Heart right ventricle (tissue), 16 donors: ENCODE results near the gene UFM1. TPM values are rescaled to one million over a fixed set of nuclear protein-coding genes. Genes with fewer than 3 reads are reported as not detected.

Experiments
- ATAC-seq, 8 donors: fragments of 200-7000 bp; cut with Tn5 transposase; one replicate each; pipeline ENCODE4 v1.9.1; 2020; ENCODE audit warnings: mild to moderate bottlenecking in 8 of 8, moderate library complexity in 8 of 8, moderate number of reproducible peaks in 1 of 8
- DNase-seq, 2 donors: peaks; one replicate each; pipeline ENCODE4 v3.0.0-alpha.2; 2020
- H3K27ac ChIP-seq, 10 donors: fragments of 200-600 bp; sonication (generic) in 2 of 10; one replicate each; pipeline versions ENCODE4 v1.5.0 to v1.8.0; 2020 to 2022; ENCODE audit warnings: mild to moderate bottlenecking in 3 of 10
- H3K27me3 ChIP-seq, 7 donors: fragments of 200-600 bp; one replicate each; pipeline ENCODE4 v1.8.0; 2021 to 2022; ENCODE audit warnings: mild to moderate bottlenecking in 2 of 7
- H3K36me3 ChIP-seq, 9 donors: fragments of 200-600 bp; sonication (generic) in 1 of 9; one replicate each; pipeline versions ENCODE4 v1.5.0 to v1.8.0; 2020 to 2022; ENCODE audit warnings: mild to moderate bottlenecking in 2 of 9
- H3K4me1 ChIP-seq, 9 donors: fragments of 200-600 bp; sonication (generic) in 1 of 9; one replicate each; pipeline versions ENCODE4 v1.5.0 to v1.8.0; 2020 to 2022; ENCODE audit warnings: mild to moderate bottlenecking in 4 of 9
- H3K4me3 ChIP-seq, 10 donors: fragments of 200-600 bp; sonication (generic) in 2 of 10; one replicate each; pipeline versions ENCODE4 v1.5.0 to v1.8.0; 2020 to 2022; ENCODE audit warnings: mild to moderate bottlenecking in 7 of 10, moderate library complexity in 2 of 10
- H3K9me3 ChIP-seq, 11 donors: fragments of 200-600 bp in 10 of 11; sonication (generic) in 2 of 11; one replicate each; pipeline versions ENCODE4 v1.5.0 to v1.8.0; 2013 to 2022; ENCODE audit warnings: mild to moderate bottlenecking in 2 of 11, control low read depth in 1 of 11, moderate library complexity in 1 of 11
- CTCF ChIP-seq, 9 donors: fragments of 200-600 bp; sonication (generic) in 2 of 9; IDR thresholded peaks; one replicate each; pipeline versions ENCODE4 v1.5.0 to v1.8.0; 2021 to 2022; ENCODE audit warnings: antibody characterized with exemption in 9 of 9, mild to moderate bottlenecking in 5 of 9, moderate library complexity in 1 of 9
- WGBS, 2 donors: extraction: QIAGEN DNeasy Blood & Tissue Kit; methylation state at CpG; one replicate each; pipeline ENCODE4 v1.1.7; 2013; ENCODE audit warnings: inconsistent platforms in 1 of 2; 5-methylcytosine and 5-hydroxymethylcytosine counted together
- intact Hi-C, 10 donors: fragments of 100-400 bp; cut with DNase I; formaldehyde crosslinking; loops; one replicate each; pipeline versions ENCODE4 v1.11.1 to v1.14.2; 2022
- polyA plus RNA-seq, 2 donors: library from polyadenylated mRNA; stranded (reverse); fragments of 200-250 nt; gene quantifications; one replicate each; pipeline ENCODE4 v1.2.3, GENCODE V29; 2013
- total RNA-seq, 10 donors: library from RNA; stranded (reverse); fragmentation: NEBNext Ultra II Directional in 3 of 10; extraction: Animal tissue kit (Norgen Biotek cat#: 25700) in 3 of 10; gene quantifications; one replicate each; pipeline versions ENCODE4 v1.2.1 to v1.2.4, GENCODE V29; 2021 to 2023
- donor health status: Arrhythmogenic right ventricular cardiomyopathy.
- donor health status: ischemic (EF 13 %, LVEDD 7.1; RV severe dilation, severe dysfunction).
- donor health status: healthy with polysubstance abuse.
- donor health status: DM: no; HTN: yes; CAD: no.
- donor health status: DM: no; HTN: no; CAD: no.
- donor health status: ischemic (EF 25% LVEDD 6.9; RV normal size, moderate dysfunction).
- donor health status: ischemic (EF 25% LVEDD 5.7; RV mildly dilated, moderate dysfunction).
- donor health status: healthy.
- donor health status: DM: yes; HTN: yes; CAD: no.
- donor health status: Ischemic cardiomyopathy.
- donor health status: ischemic (EF 35%, LVEDD 5.7; RV mildly dilated, moderate dysfunction).
- donor health status: nonischemic (EF 11% LVEDD 7.7; RV severe dilation, severe dysfunction).
- donor health status: DM: yes; HTN: yes; CAD: no.
- donor health status: PGD.
- donor health status: ischemic (EF 29% LVEDD 5.4; RV normal size, mild dysfunction).
- donor health status: nonischemic (EF 23%, LVEDD 6.1; RV moderate dilation, normal function).

UFM1 gene
- total and polyA plus RNA-seq, 12 donors: 19.8 to 39.0 (median 26.0) TPM

GRCh38 chr13:38341149-38341692, 8.4 kb upstream of the UFM1 start:
- H3K36me3 ChIP-seq: no peaks in the 10 kb centered on the region
- H3K4me3 ChIP-seq: no peak overlapping the region
- no peaks in the 10 kb centered on the region for H3K9me3 ChIP-seq
- no peak for TF ChIP-seq CTCF (IDR thresholded peaks at IDR 0.05)
- no peaks in the 10 kb centered on the region for H3K4me1 ChIP-seq
- 76 to 81% methylated on average over 3 of the region's 3 CpGs for WGBS, 2 donors
- intact Hi-C loops: loop anchor here in 1 of 10 donors (10.0 kb wide), 1 partner anchor 466 kb away; no protein-coding TSS in a partner anchor
- no peak for ATAC-seq
- no peak for DNase-seq
- H3K27me3 ChIP-seq: no peaks in the 10 kb centered on the region
- H3K27ac ChIP-seq: no peak overlapping the region

DNA sequence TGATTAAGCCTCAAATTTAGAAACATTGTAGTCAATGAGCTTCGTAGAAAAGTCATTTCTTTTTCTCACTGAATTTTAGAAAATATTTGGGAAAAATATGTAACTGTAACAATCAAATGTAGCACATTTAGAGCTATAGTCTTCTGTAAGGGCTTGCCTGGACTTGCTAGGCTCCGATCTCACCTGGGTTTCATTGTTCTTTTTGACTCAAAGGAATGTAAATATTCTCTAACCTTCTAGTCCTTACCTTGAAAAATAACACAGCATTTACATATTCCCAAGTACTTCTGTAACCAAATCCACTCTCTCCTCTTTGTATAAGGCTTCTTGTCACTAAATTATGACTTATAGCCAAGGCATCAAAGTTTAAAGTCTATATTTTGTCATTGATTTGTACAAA, 2.9 kb upstream of the UFM1 start:
- no peak for TF ChIP-seq CTCF (IDR thresholded peaks at IDR 0.05)
- Histone ChIP-seq H3K27ac (no peak overlapping the region), H3K36me3 (peaks cover 0 to 10% (median 0%) of the 10 kb centered on the region in 9 donors), H3K9me3 (no peaks in the 10 kb centered on the region), H3K4me1 (peaks cover 0 to 24% (median 21%) of the 10 kb centered on the region in 9 donors), H3K27me3 (no peaks in the 10 kb centered on the region), H3K4me3 (no peak overlapping the region)
- intact Hi-C loops: loop anchor here in 2 of 10 donors (5.0 to 10.0 kb wide), 2 partner anchors 472 to 474 kb away; no protein-coding TSS in a partner anchor
- 85 to 86% methylated on average over 2 of the region's 2 CpGs for WGBS, 2 donors
- ATAC-seq (no peak), DNase-seq (no peak)

- TF ChIP-seq CTCF (IDR thresholded peaks at IDR 0.05): no peak
- no peaks in the 10 kb centered on the region for H3K9me3 ChIP-seq
- ATAC-seq: peak in 3 of 8 donors; percentile 30 to 52 (median 34)
- H3K4me3 ChIP-seq: peak overlapping the region; percentile 26 to 87 (median 80)
- DNase-seq: no peak
- peaks cover 0 to 29% (median 0%) of the 10 kb centered on the region in 9 donors for H3K36me3 ChIP-seq
- no peaks in the 10 kb centered on the region for H3K27me3 ChIP-seq
- peak overlapping the region; percentile 79 to 94 (median 88) for H3K27ac ChIP-seq
- 1% methylated on average over 15 of the region's 15 CpGs for WGBS, 2 donors
- intact Hi-C loops: loop anchor here in 2 of 10 donors (5.0 to 10.0 kb wide), 2 partner anchors 474 to 477 kb away; no protein-coding TSS in a partner anchor
- H3K4me1 ChIP-seq: peaks cover 0 to 43% (median 25%) of the 10 kb centered on the region in 9 donors
Observed at GRCh38 chr13:38348861-38349389, 726 bp upstream of the UFM1 start.

DNA sequence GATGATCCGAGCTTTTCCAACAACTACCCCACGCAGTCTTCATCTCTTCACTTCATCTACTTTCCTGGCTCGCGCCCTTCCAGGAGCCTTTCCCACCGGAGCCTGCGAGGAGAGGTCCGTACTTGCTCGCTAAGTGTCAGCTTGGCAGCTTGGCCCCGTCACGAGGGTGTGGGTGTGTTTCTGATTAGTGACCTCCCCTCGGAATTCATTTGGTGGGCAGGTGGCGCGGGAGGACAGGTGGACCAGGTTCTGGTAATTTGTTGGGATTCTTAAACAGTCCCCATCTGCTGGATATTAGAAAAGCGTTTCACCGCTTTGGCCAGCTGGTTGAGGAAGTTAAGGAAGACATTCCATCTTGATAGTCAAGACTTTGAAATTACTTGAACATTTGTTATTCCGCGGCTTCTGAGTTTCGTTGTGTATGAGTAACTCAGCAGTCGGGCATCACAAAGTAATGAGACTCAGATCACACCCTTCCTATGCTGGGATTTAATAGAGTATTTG, 515 bp downstream of the UFM1 start:
- peak; percentile 46 to 52 for DNase-seq
- H3K4me3 ChIP-seq: peak overlapping the region; percentile 57 to 87 (median 80)
- ATAC-seq: peak; percentile 29 to 83 (median 64)
- H3K4me1 ChIP-seq: peaks cover 0 to 43% (median 25%) of the 10 kb centered on the region in 9 donors
- no peak for TF ChIP-seq CTCF (IDR thresholded peaks at IDR 0.05)
- no peaks in the 10 kb centered on the region for H3K27me3 ChIP-seq
- no peaks in the 10 kb centered on the region for H3K9me3 ChIP-seq
- peak overlapping the region; percentile 79 to 94 (median 88) for H3K27ac ChIP-seq
- WGBS, 2 donors: 0 to 1% methylated on average over 19 of the region's 19 CpGs
- intact Hi-C loops: no loop called here
- peaks cover 0 to 41% (median 9%) of the 10 kb centered on the region in 9 donors for H3K36me3 ChIP-seq
